Measurements from ENCODE around the gene EFS.

The EFS gene

DNA sequence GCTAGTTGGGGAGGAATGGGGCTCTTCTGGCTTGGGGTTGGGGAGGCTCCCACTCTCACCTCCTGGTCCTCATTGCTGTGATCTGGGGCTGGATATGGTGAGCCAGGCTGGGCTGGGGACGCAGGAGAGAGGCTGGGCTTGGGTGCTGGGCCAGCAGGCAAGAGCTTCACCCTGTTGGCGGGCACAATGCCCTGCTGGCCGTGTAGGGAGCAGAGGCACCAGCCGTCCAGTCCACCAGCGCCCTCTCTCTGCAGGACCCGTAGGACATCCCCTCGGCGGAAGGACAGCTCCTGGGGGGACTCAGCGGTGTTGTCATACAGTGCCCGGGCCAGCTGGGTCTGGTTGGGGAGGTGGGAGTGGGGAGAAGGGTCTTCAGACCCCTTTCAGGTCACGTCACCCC is 4.5 kb downstream of the EFS start:
- Histone ChIP-seq H4K20me1 (ENCODE audit: insufficient read depth, low read length) (no peaks in the 10 kb centered on the region), H3K27ac (ENCODE audit: low read length) (no peak overlapping the region), H2AFZ (ENCODE audit: low read length) (no peak overlapping the region), H3K79me2 (ENCODE audit: low read length) (no peaks in the 10 kb centered on the region), H3K9ac (ENCODE audit: low read length) (no peak overlapping the region), H3K36me3 (replicated peaks; ENCODE audit: insufficient read depth, low read length) (no peaks in the 10 kb centered on the region), H3K27me3 (replicated peaks; ENCODE audit: insufficient read depth, low read length) (peaks cover 7% of the 10 kb centered on the region), H3K9me2 (replicated peaks; ENCODE audit: insufficient read depth, low read length) (no peaks in the 10 kb centered on the region), H3K4me2 (ENCODE audit: low read depth, low read length) (no peak overlapping the region), H3K9me3 (replicated peaks; ENCODE audit: insufficient read depth, low read length) (no peaks in the 10 kb centered on the region), H3K4me3 (ENCODE audit: low read length) (no peak overlapping the region), H3K4me1 (ENCODE audit: low read length) (no peaks in the 10 kb centered on the region), H3F3A (ENCODE audit: insufficient read depth, low read length) (no peaks in the 10 kb centered on the region)
- no peak for DNase-seq
- TF ChIP-seq EZH2phosphoT487 (IDR thresholded peaks at IDR 0.05; ENCODE audit: low read length), result no peak
- no peak for TF ChIP-seq EZH2 (optimal IDR thresholded peaks at IDR 0.05; ENCODE audit: low read depth, low read length)
- TF ChIP-seq, protein P1, sequence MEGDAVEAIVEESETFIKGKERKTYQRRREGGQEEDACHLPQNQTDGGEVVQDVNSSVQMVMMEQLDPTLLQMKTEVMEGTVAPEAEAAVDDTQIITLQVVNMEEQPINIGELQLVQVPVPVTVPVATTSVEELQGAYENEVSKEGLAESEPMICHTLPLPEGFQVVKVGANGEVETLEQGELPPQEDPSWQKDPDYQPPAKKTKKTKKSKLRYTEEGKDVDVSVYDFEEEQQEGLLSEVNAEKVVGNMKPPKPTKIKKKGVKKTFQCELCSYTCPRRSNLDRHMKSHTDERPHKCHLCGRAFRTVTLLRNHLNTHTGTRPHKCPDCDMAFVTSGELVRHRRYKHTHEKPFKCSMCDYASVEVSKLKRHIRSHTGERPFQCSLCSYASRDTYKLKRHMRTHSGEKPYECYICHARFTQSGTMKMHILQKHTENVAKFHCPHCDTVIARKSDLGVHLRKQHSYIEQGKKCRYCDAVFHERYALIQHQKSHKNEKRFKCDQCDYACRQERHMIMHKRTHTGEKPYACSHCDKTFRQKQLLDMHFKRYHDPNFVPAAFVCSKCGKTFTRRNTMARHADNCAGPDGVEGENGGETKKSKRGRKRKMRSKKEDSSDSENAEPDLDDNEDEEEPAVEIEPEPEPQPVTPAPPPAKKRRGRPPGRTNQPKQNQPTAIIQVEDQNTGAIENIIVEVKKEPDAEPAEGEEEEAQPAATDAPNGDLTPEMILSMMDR (IDR thresholded peaks at IDR 0.05; ENCODE audit: low read length), result no peak

DNA sequence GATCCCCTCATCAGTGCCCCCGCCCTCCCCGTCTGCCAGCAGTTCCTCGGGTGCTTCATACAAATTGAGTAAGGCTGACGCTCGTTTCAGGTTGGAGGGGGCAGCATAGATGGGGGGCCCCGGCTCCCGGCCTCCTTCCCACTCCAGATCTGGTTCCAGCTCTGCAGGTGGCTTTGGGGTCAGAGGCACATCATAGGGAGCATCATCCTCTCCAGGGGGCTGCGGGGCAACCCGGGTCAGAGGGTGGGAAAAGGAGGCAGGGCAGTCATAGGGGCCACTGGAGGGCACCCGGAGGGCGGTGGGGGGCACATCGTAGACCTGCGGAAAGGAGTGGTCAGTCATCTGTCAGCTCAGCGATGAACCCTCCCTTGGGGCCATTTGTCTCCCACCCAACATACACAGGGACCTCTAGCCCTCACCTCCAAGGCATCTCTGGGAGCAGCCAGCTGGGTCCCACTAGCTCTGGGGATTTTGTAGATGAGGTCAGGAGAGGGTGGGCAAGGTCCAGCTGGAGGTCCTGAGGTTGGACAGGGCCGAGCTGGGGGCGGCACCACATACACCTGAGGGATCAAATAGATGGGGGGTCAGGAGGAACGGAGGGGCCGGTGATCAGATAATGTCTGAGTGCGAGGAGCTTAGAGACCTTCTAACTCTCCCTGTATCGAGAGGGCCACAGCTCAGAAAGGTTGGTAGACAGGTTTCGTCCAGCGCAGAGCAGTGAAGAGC is 5.1 kb downstream of the EFS start:
- Histone ChIP-seq H3F3A (ENCODE audit: insufficient read depth, low read length) (no peaks in the 10 kb centered on the region), H3K4me2 (ENCODE audit: low read depth, low read length) (no peak overlapping the region), H4K20me1 (ENCODE audit: insufficient read depth, low read length) (no peaks in the 10 kb centered on the region), H3K9me2 (replicated peaks; ENCODE audit: insufficient read depth, low read length) (no peaks in the 10 kb centered on the region), H3K9ac (ENCODE audit: low read length) (no peak overlapping the region), H3K36me3 (replicated peaks; ENCODE audit: insufficient read depth, low read length) (no peaks in the 10 kb centered on the region), H3K27me3 (replicated peaks; ENCODE audit: insufficient read depth, low read length) (peaks cover 7% of the 10 kb centered on the region), H3K4me3 (ENCODE audit: low read length) (no peak overlapping the region), H3K79me2 (ENCODE audit: low read length) (no peaks in the 10 kb centered on the region), H3K4me1 (ENCODE audit: low read length) (no peaks in the 10 kb centered on the region), H3K9me3 (replicated peaks; ENCODE audit: insufficient read depth, low read length) (no peaks in the 10 kb centered on the region), H2AFZ (ENCODE audit: low read length) (no peak overlapping the region), H3K27ac (ENCODE audit: low read length) (no peak overlapping the region)
- no peak for DNase-seq
- TF ChIP-seq EZH2phosphoT487 (IDR thresholded peaks at IDR 0.05; ENCODE audit: low read length) (no peak), EZH2 (optimal IDR thresholded peaks at IDR 0.05; ENCODE audit: low read depth, low read length) (no peak)
- TF ChIP-seq, protein P1 (IDR thresholded peaks at IDR 0.05; ENCODE audit: low read length), result no peak

DNA sequence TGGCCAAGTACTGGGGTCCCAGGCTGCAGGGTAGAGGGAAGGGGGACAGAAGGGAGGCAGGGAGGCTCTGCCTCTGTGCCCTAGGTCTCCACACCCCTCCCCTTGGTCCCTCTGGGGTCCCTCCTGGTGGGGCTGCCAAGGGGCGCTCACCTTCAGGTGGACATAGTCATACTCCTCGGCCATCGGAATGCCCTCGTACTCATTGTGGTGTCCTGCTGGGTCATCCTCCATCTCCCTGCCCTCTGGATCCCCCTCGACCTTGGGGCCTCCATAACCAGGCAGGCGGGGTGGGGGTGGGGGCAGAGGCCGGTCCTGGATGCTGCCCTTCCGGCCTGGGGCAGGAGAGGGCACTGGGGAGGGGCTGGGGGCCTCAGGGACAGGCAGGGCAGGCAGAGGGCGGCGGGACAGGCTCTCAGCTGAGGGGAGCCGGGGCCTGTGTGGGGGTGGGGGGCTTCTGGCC is 5.8 kb downstream of the EFS start:
- TF ChIP-seq EZH2 (optimal IDR thresholded peaks at IDR 0.05; ENCODE audit: low read depth, low read length) (no peak), EZH2phosphoT487 (IDR thresholded peaks at IDR 0.05; ENCODE audit: low read length) (no peak)
- TF ChIP-seq, protein P1 (IDR thresholded peaks at IDR 0.05; ENCODE audit: low read length), result no peak
- no peaks in the 10 kb centered on the region for H4K20me1 ChIP-seq (ENCODE audit: insufficient read depth, low read length)
- no peak overlapping the region for H3K4me2 ChIP-seq (ENCODE audit: low read depth, low read length)
- no peak overlapping the region for H2AFZ ChIP-seq (ENCODE audit: low read length)
- no peaks in the 10 kb centered on the region for H3K4me1 ChIP-seq (ENCODE audit: low read length)
- H3K36me3 ChIP-seq (replicated peaks; ENCODE audit: insufficient read depth, low read length), result no peaks in the 10 kb centered on the region
- H3K79me2 ChIP-seq (ENCODE audit: low read length), result no peaks in the 10 kb centered on the region
- peaks cover 4% of the 10 kb centered on the region for H3K27me3 ChIP-seq (replicated peaks; ENCODE audit: insufficient read depth, low read length)
- H3K9me2 ChIP-seq (replicated peaks; ENCODE audit: insufficient read depth, low read length), result no peaks in the 10 kb centered on the region
- no peak overlapping the region for H3K27ac ChIP-seq (ENCODE audit: low read length)
- no peak overlapping the region for H3K4me3 ChIP-seq (ENCODE audit: low read length)
- no peaks in the 10 kb centered on the region for H3K9me3 ChIP-seq (replicated peaks; ENCODE audit: insufficient read depth, low read length)
- no peak overlapping the region for H3K9ac ChIP-seq (ENCODE audit: low read length)
- H3F3A ChIP-seq (ENCODE audit: insufficient read depth, low read length), result no peaks in the 10 kb centered on the region
- no peak for DNase-seq

Measured in MM.1S (cell line).